GM06990 (cell line): ENCODE data around the gene AHI1.
"Not testable (repeated sequence)": the region's sequence is repeated elsewhere in the genome, so short reads cannot be mapped to it uniquely, and the experiment has no call there.

Source experiments
- DNase-seq: peaks from one replicate; pipeline ENCODE4 v3.0.0-alpha.2; 2011; ENCODE audit not compliant: insufficient read length; ENCODE audit errors: extremely low read depth
- H3K27me3 ChIP-seq: replicated peaks from 2 replicates; pipeline ENCODE4 v1.6.0; 2011; ENCODE audit warnings: low read length; ENCODE audit not compliant: control insufficient read depth, insufficient read depth
- H3K36me3 ChIP-seq: 2 replicates; pipeline ENCODE4 v1.5.1; 2011; ENCODE audit warnings: low read length; ENCODE audit not compliant: control insufficient read depth, insufficient read depth
- H3K4me3 ChIP-seq: replicated peaks from 2 replicates; pipeline ENCODE4 v1.5.1; 2011; ENCODE audit warnings: low read depth, mild to moderate bottlenecking, control low read depth, low read length
- TF ChIP-seq, protein P1 (sequence below): IDR thresholded peaks from 2 replicates; pipeline ENCODE4 v1.5.1; 2011; ENCODE audit warnings: low read length, control low read depth, mild to moderate bottlenecking, inconsistent platforms; ENCODE audit not compliant: insufficient read depth, poor library complexity, severe bottlenecking

Gene AHI1

DNA sequence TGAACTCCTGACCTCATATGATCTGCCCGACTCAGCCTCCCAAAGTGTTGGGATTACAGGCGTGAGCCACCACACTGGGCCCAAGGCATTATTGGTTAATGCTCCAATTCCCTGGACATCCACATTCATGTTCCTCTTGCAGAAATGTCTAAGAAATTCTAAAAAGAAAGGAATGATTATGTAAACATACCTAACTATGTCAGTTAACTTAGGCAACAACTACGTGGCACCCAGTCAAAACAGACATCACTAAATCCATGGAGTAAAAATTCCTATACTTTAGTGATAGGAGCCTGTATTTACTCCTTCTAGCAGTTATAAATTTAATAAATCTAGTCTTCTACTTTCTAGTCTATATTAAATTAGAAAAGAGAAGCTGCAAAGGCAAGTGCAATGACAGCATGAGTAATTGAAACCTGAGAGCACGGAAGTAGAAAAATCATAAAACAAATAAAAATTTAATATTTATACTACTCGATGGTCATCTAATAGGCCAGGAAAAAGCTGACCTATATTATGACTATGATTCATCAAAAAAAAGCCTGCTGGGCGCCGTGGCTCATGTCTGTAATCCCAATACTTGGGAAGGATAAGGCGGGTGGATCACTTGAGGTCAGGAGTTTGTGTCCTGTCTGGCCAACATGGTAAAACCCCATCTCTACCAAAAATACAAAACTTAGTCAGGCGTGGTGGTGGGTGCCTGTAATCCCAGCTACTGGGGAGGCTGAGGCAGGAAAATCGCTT is 4.2 kb downstream of the AHI1 start:
- no peaks in the 10 kb centered on the region for H3K36me3 ChIP-seq
- TF ChIP-seq, protein P1, sequence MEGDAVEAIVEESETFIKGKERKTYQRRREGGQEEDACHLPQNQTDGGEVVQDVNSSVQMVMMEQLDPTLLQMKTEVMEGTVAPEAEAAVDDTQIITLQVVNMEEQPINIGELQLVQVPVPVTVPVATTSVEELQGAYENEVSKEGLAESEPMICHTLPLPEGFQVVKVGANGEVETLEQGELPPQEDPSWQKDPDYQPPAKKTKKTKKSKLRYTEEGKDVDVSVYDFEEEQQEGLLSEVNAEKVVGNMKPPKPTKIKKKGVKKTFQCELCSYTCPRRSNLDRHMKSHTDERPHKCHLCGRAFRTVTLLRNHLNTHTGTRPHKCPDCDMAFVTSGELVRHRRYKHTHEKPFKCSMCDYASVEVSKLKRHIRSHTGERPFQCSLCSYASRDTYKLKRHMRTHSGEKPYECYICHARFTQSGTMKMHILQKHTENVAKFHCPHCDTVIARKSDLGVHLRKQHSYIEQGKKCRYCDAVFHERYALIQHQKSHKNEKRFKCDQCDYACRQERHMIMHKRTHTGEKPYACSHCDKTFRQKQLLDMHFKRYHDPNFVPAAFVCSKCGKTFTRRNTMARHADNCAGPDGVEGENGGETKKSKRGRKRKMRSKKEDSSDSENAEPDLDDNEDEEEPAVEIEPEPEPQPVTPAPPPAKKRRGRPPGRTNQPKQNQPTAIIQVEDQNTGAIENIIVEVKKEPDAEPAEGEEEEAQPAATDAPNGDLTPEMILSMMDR, result no peak
- no peaks in the 10 kb centered on the region for H3K27me3 ChIP-seq
- DNase-seq, result no peak
- no peak overlapping the region for H3K4me3 ChIP-seq

DNA sequence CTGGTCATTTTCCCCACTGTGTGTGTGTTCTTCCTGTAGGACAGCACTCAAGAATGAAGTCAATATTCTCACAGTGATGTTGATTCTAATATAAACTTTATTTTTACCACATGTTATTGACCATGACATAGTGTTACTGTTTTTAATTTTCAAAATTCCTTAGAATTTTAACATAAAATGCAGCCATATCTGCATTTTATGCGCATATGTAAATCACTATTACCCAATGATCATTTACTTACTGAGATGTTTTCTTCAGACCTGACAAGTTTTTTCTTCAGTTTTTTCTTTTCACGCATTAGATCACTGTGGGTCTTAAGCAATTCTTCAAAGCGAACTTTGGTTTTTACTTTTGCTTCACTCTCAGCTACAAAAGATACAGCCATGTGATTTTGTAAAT is 7.2 kb downstream of the AHI1 start:
- Histone ChIP-seq H3K27me3 (no peaks in the 10 kb centered on the region), H3K36me3 (no peaks in the 10 kb centered on the region), H3K4me3 (no peak overlapping the region)
- TF ChIP-seq, protein P1, result no peak
- no peak for DNase-seq

DNA sequence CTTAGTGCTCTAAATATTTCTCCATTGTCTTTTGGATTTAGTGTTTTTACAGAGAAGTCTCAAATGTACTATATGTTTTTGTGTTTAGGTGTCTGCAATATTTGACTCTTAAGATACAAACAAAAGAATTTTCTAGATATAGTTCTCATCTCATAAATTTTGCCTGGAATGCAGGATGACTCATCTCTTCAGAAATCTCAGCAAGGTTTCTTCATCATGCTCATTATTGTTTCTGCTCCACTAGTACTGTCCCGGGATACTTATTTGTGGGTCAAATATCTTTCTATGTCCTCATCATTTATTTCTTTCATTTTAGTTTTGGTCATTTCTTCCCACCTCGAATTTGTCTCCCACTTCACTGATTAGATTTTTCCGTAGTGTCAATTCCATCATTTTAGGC is 9.5 kb downstream of the AHI1 start:
- Histone ChIP-seq H3K36me3 (no peaks in the 10 kb centered on the region), H3K4me3 (no peak overlapping the region), H3K27me3 (no peaks in the 10 kb centered on the region)
- DNase-seq, result no peak
- TF ChIP-seq, protein P1, result no peak

DNA sequence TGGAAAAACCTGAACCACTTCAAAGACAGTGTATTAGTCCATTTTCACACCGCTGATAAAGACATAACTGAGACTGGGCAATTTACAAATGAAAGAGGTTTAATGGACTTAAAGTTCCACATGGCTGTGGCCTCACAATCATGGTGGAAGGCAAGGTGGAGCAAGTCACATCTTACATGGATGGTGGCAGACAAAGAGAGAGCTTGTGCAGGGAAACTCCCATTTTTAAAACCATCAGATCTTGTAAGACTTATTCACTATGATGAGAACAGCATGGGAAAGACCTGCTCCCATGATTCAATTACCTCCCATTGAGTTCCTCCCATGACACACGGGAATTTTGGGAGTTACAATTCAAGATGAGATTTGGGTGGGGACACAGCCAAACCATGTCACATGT is 13.6 kb downstream of the AHI1 start:
- not testable (repeated sequence) for H3K36me3 ChIP-seq, DNase-seq

DNA sequence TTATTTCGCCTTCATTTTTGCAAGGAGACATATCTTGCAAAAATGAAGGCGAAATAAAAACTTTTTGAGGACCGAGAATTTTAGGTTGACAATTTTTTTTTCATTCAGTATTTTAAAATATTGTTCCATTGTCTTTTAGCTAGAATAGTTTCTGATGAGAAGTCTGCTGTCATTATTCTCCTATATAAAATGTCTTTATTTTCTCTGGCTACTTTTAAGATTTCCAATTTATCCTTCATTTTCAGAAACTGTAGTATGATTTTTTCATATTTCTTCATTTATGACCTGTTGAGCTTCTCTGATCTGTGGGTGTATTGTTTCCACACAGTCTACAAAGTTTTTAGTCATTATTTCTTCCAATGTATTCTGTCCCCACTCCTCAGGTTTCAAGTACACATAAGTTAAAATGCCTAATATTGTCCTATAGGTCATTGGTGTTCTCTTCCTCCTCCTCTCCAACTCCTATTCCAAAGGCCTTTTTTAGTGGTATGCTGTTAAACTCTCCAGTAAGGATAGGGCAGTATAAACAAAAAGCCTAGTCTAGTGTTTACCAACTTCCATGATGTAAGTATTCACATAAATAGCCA is 15.7 kb downstream of the AHI1 start:
- Histone ChIP-seq H3K4me3 (no peak overlapping the region), H3K27me3 (no peaks in the 10 kb centered on the region), H3K36me3 (no peaks in the 10 kb centered on the region)
- no peak for DNase-seq
- TF ChIP-seq, protein P1, result no peak

More for the DNA sequence above, 13.6 kb downstream of the AHI1 start:
- not testable (repeated sequence) for H3K4me3 ChIP-seq, H3K27me3 ChIP-seq

DNA sequence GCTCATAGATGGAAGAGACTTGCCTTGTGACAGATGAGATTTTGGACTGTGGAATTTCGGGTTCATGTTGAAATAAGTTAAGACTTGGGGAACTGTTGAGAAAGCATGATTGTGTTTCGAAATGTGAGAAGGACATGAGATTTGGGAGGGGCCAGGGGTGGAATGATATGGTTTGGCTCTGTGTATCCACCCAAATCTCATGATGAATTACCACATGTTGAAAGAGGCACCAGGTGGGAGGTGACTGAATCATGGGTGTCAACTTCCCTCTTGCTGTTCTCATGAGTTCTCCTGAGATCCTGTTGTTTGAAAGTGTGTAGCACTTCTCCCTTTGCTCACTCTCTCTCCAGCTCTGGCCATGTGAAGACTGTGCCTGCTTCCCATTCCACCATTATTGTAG is 17.9 kb downstream of the AHI1 start:
- TF ChIP-seq, protein P1, result no peak
- DNase-seq, result no peak
- H3K27me3 ChIP-seq, result no peaks in the 10 kb centered on the region
- no peaks in the 10 kb centered on the region for H3K36me3 ChIP-seq
- H3K4me3 ChIP-seq, result no peak overlapping the region
